Progenitor cell of endocrine pancreas (in vitro differentiated cells): ENCODE results near the gene CPED1. TPM values are rescaled to one million over a fixed set of nuclear protein-coding genes. Genes with fewer than 3 reads are reported as not detected.

Experiments
- DNase-seq: peaks from one replicate; pipeline ENCODE4 v3.0.0; 2021; ENCODE audit warnings: low spot score; ENCODE audit not compliant: unreplicated experiment
- H3K27ac Mint-ChIP-seq: 2 replicates; pipeline ENCODE4 v1.8.0; 2021; ENCODE audit warnings: mild to moderate bottlenecking, moderate library complexity, mixed read lengths
- H3K27me3 Mint-ChIP-seq: 2 replicates; pipeline ENCODE4 v1.8.0; 2021; ENCODE audit warnings: mixed read lengths
- H3K36me3 Mint-ChIP-seq: 2 replicates; pipeline ENCODE4 v1.8.0; 2022; ENCODE audit warnings: mixed read lengths; ENCODE audit not compliant: insufficient read depth
- H3K4me1 Mint-ChIP-seq: 2 replicates; pipeline ENCODE4 v1.8.0; 2021; ENCODE audit warnings: low read depth, mixed read lengths
- H3K4me3 Mint-ChIP-seq: 2 replicates; pipeline ENCODE4 v1.8.0; 2021; ENCODE audit warnings: low read depth, mild to moderate bottlenecking, moderate library complexity, mixed read lengths
- H3K9me3 Mint-ChIP-seq: 2 replicates; pipeline ENCODE4 v1.8.0; 2021; ENCODE audit warnings: low read depth, mixed read lengths
- total RNA-seq: library from RNA; stranded (reverse); gene quantifications from 2 replicates; pipeline ENCODE4 v1.2.1, GENCODE V29; 2021
- TF ChIP-seq, protein P1 (sequence below): fragments of 200-600 bp; sonication (generic); IDR thresholded peaks from one replicate; pipeline ENCODE4 v1.5.0; 2021; ENCODE audit warnings: antibody characterized with exemption, mild to moderate bottlenecking; ENCODE audit not compliant: unreplicated experiment

The CPED1 gene
- total RNA-seq, 1 donor from 2014 or later, result 1.1 TPM

DNA sequence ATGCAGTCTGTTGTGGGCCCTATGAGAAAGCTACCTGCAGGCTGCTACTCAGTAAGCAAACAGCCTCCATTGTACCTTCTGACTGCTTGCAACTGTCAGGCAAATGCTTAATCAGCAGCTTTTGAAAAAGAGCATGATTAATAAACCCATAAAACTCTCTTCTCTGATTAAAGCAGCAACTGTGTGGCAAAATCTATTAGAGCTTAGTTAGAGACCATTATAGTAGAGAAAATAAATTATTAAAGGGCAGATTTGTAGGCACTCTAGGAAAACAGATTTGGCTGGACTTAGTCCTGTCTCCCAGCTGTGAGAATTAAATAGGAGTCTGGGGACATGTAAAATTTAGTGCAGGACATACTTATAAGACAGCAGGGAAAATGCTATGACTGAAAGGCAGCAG, 207.8 kb downstream of the CPED1 start:
- Mint-ChIP-seq H3K27ac (no peak overlapping the region), H3K4me1 (peaks cover 5% of the 10 kb centered on the region), H3K9me3 (no peaks in the 10 kb centered on the region), H3K4me3 (no peak overlapping the region), H3K27me3 (no peaks in the 10 kb centered on the region), H3K36me3 (no peaks in the 10 kb centered on the region)
- TF ChIP-seq, protein P1, sequence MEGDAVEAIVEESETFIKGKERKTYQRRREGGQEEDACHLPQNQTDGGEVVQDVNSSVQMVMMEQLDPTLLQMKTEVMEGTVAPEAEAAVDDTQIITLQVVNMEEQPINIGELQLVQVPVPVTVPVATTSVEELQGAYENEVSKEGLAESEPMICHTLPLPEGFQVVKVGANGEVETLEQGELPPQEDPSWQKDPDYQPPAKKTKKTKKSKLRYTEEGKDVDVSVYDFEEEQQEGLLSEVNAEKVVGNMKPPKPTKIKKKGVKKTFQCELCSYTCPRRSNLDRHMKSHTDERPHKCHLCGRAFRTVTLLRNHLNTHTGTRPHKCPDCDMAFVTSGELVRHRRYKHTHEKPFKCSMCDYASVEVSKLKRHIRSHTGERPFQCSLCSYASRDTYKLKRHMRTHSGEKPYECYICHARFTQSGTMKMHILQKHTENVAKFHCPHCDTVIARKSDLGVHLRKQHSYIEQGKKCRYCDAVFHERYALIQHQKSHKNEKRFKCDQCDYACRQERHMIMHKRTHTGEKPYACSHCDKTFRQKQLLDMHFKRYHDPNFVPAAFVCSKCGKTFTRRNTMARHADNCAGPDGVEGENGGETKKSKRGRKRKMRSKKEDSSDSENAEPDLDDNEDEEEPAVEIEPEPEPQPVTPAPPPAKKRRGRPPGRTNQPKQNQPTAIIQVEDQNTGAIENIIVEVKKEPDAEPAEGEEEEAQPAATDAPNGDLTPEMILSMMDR, result no peak
- DNase-seq, result no peak

GRCh38 chr7:121197455-121197854, 208.9 kb downstream of the CPED1 start:
- Mint-ChIP-seq H3K27ac (no peak overlapping the region), H3K27me3 (no peaks in the 10 kb centered on the region), H3K4me3 (no peak overlapping the region), H3K4me1 (peaks cover 5% of the 10 kb centered on the region), H3K9me3 (no peaks in the 10 kb centered on the region), H3K36me3 (no peaks in the 10 kb centered on the region)
- TF ChIP-seq, protein P1, result no peak
- no peak for DNase-seq

DNA sequence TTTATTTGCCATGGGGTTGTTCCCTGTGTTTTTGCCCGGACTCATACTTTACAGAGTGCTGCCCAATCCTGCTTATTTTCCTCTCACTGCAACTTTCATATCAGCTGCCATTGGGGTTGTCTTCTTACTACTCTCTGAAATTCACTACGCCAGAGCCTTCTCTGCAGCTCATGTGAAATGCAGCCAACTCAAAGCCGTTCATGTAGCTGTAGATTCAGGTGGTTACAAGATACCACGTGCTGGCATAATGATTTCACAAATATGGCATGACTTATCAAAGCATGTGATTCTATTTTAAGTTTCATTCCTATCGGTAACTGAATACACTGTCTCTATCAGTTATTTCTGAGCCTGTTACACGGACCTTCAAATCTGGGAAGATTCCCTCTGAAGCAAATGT, 210.0 kb downstream of the CPED1 start:
- H3K4me3 Mint-ChIP-seq, result no peak overlapping the region
- H3K4me1 Mint-ChIP-seq, result peaks cover 5% of the 10 kb centered on the region
- no peaks in the 10 kb centered on the region for H3K9me3 Mint-ChIP-seq
- DNase-seq, result no peak
- H3K36me3 Mint-ChIP-seq, result no peaks in the 10 kb centered on the region
- TF ChIP-seq, protein P1, result no peak
- H3K27ac Mint-ChIP-seq, result no peak overlapping the region
- no peaks in the 10 kb centered on the region for H3K27me3 Mint-ChIP-seq

DNA sequence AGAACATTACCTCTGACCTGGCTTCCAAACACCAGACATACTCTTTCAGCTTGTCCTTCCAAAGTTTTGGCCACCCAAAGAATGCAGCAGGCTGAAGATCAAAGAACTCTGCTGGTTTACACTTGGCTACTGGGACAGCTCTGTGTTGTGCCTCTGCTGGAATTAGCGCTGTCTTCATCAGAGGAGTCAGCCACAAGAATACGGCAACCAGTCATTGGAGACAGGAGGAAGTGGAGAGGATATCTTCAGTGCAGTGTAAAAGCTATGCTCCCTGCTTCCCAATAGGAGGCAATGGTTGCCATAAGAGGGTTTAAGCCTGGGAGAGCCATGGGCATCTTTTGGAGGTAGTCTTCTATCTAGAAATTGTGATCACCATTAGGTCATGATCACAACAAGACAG, 213.6 kb downstream of the CPED1 start:
- TF ChIP-seq, protein P1, result no peak
- no peaks in the 10 kb centered on the region for H3K9me3 Mint-ChIP-seq
- no peak overlapping the region for H3K27ac Mint-ChIP-seq
- no peak overlapping the region for H3K4me3 Mint-ChIP-seq
- H3K4me1 Mint-ChIP-seq, result no peaks in the 10 kb centered on the region
- H3K27me3 Mint-ChIP-seq, result no peaks in the 10 kb centered on the region
- no peak for DNase-seq
- no peaks in the 10 kb centered on the region for H3K36me3 Mint-ChIP-seq

- TF ChIP-seq, protein P1, result no peak
- Mint-ChIP-seq H3K27me3 (no peaks in the 10 kb centered on the region), H3K9me3 (no peaks in the 10 kb centered on the region), H3K27ac (no peak overlapping the region), H3K36me3 (no peaks in the 10 kb centered on the region), H3K4me1 (no peaks in the 10 kb centered on the region), H3K4me3 (no peak overlapping the region)
- DNase-seq, result no peak
Observed at GRCh38 chr7:121202834-121203233, 214.3 kb downstream of the CPED1 start.
